SU-DHL-6 (cell line): Measurements from ENCODE around the gene CDC42BPA.

Source experiments
- CTCF ChIP-seq: fragments of 200-600 bp; sonication (generic); IDR thresholded peaks from one replicate; pipeline ENCODE4 v1.5.1; 2017; ENCODE audit warnings: antibody characterized with exemption, mild to moderate bottlenecking, low read length, moderate library complexity; ENCODE audit not compliant: insufficient read depth, poor library complexity, severe bottlenecking
- EZH2phosphoT487 ChIP-seq: fragments of 200-600 bp; sonication (generic), shearing (Covaris generic); conservative IDR thresholded peaks from 2 replicates; pipeline ENCODE4 v1.6.1; 2018; ENCODE audit warnings: mild to moderate bottlenecking, antibody characterized with exemption, low read length, moderate library complexity, mixed read lengths

- TF ChIP-seq CTCF = no peak
- TF ChIP-seq EZH2phosphoT487 = no peak
These were observed 281.2 kb downstream of the CDC42BPA start for GRCh38 chr1:227037121-227037520.
